HUDEP-2 (cell line): Measurements from ENCODE around the gene NCEH1.
A peak's percentile ranks its signal among the peaks of the same experiment; 100 is the strongest.
"Not testable (repeated sequence)": the region's sequence is repeated elsewhere in the genome, so short reads cannot be mapped to it uniquely, and the experiment has no call there.

Experiments used
- DNase-seq, 76 experiments: peaks; one replicate each; lab custom pipeline; 2025; ENCODE audit not compliant: unreplicated experiment in 76 of 76; lab: John Stamatoyannopoulos, UW

Gene NCEH1

DNA sequence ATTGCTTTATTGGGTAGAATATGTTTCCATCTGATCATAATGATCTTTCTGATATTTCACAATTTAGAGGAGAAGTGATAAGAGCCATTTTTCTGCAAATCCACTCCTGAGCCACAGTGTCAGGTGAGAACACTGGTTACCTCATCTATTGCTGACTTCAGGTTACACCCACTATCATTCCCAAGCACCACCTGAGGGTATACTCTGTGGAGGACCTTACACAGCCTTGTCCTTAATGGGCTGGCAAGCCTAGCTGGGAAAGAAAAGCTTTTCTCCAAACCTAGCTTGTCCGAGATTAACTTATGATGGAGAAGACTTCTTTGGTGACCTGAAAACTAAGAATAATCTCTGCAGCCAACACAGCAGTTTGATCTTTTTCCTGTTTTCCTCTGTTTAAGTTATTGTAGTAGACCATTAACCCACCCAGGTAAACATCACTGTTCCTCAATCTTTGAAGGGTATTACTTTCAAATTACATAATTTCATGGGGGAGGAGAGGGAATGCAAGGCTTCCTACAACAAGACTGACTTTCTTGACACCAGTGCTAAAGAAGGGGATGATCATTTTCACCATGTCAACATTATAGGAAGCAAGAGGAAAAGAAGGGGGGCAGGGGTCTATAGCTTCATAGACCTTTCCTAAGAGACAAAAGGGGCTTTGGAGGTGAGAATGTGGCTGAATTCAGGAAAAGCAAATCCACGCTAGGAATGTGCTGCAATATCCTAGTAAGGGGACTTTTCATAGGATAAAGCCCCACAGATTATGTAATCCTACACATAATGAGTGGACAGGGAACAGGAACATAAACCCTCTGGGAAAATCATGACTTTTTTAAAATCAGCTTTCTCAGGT is 1.7 kb downstream of the NCEH1 start:
- DNase-seq: no peak

DNA sequence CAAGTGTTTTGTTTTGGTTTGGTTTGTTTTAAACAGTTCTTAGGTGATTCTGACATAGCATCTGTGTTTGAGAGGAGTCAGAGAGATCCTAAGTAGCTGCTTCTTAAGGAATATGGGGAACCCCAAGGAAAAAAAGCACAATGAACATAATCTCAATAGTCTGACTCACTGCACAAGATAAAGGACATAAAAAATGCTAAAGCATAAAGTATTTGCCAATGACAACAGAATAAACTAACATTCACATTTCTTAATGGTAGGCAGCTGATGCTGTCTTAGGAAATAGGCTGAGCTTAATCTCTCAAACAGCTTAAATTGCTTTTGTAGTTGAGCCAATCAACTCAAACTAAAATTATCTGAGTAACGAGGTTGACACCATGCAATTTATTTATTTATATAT is 2.9 kb downstream of the NCEH1 start:
- DNase-seq: no peak

- no peak for DNase-seq
Measured at GRCh38 chr3:172707030-172707429, 3.8 kb downstream of the NCEH1 start.

DNA sequence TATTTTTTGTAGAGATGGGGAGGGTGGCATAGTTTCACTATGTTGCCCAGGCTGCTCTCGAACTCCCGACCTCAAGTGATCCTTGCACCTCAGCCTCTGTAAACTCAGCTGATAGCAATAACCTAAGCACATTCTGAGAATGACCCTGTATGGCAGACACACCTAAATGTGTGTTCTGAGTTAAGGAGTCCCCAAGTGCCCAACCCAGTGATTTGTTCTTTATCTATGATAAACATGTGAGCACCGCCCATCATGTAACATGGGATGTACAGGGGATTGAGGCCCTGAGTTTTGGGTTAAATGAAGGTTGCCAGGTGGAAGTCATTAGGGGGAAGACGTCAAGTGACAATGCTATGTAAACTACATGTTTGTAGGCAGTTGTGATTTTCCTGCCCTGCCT is 5.7 kb downstream of the NCEH1 start:
- peak in 74 of 76 experiments; percentile 11 to 96 (median 70) for DNase-seq

DNA sequence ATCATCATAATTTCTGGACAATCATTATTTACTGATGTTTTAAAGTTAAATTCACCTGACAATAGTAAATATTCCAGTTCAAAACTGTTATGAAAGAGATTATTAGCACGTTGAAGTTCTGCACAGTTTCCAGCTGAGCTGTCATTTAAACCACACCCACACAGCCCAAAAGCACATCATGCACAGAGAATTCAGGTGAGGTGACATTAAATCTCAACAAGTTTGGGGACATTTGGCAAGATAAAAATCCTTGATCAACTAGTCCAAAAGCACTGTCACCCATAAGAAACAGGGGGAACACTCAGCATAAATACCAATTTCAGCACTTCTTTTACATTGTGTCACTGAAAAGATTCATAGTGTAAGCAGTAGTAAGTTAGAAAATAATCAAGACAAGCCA is 6.9 kb downstream of the NCEH1 start:
- DNase-seq: peak in 4 of 76 experiments; percentile 11 to 30 (median 24)

DNA sequence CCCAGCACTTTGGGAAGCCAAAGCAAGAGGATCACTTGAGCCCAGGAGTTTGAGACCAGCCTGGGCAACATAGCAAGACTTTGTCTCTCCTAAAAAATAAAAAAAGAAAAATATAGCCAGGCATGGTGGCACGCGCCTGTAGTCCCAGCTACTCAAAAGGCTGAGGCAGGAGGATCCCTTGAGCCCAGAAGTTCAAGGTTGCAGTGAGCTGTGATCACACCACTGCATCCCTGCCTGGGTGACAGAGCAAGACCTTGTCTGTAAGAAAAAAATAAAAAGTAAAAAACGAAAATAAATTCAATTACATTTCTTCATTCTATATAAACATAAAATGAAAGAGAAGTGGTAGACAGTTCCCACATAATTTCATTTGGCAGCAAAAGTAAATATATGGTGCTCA is 8.1 kb downstream of the NCEH1 start:
- DNase-seq: not testable (repeated sequence)

DNA sequence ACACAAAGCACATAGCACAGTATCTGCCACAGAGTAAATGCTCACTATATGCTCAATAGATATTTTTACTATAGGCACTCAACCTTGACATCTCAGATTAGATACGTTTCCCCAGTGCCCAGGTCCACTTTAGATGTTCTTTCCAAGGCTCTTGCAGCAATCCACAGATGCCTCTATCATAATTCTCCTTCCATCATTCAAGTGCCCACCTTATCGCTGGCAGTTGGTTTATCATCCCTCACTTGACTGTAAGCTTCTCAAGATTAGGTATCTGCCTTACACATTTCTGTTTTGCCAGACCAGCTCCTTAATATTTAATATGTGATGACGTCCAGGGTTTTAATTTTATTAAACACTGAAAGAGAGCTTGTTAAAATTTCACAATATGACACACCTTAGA is 8.6 kb downstream of the NCEH1 start:
- peak in 50 of 76 experiments; percentile 4 to 80 (median 35) for DNase-seq

DNA sequence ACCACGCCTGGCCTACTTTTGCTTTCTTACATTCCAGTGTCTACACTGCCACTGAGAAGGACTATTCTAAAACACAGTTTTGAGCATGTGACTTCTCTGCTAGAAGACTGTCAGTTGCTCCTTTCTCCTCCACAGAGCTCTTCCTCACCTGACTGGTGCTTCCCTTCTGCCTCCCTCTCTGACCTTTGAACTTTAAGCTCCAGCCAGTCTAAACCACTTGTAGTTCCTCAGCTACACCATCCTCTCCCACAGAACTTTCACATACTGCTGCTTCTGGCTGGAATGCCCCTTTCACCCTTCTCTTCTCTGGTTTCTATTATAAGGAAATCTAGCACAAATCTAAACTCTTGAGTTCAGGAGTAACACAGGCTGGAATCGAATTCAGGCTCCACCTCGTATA is 9.1 kb downstream of the NCEH1 start:
- DNase-seq: peak in 1 of 76 experiments; percentile 8

- peak in 3 of 76 experiments; percentile 6 to 13 (median 12) for DNase-seq
Measured at GRCh38 chr3:172700936-172701455, 9.9 kb downstream of the NCEH1 start.

GRCh38 chr3:172700256-172700655 is 10.6 kb downstream of the NCEH1 start:
- DNase-seq: no peak

- DNase-seq: no peak
Measured at GRCh38 chr3:172699031-172699430, 11.8 kb downstream of the NCEH1 start.

DNA sequence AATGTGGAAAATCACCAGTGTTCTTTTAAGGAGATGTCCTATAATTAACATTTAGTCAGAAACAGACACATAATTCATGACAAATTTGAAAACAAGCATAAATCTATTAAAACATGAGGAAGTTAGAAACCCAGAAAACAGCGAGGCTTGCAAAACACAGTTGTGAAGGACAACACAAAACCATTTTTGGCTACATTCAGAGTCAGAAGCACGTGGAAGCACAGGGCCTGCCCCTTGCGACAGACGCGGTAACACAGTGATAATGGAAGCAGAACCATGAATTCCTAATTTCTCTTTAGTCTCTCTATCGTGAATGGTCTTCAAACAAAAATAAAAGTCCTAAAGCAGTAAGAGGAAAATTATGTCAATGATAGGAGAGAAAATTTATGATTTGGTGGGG is 12.2 kb downstream of the NCEH1 start:
- DNase-seq: no peak

DNA sequence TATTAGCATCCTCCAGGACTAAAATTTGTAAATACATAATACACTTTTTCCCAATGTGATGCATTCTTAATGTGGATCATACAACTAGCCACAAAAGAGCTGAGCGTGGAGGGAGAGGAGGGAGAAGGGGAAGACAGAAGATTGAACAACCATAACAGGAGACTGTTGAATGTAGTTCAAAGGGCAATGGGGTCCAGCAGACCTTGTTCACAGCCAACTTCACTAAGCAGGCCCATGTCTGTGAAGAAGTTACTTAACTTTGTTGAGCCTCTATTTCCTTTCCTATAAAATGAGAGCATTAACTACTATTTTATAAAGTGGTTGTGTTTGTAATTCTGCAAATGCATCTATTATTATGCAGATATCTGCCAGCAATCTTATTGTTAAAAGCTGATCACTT is 13.3 kb downstream of the NCEH1 start:
- DNase-seq: no peak

- DNase-seq: no peak
Measured at GRCh38 chr3:172696357-172696756, 14.5 kb downstream of the NCEH1 start.

DNA sequence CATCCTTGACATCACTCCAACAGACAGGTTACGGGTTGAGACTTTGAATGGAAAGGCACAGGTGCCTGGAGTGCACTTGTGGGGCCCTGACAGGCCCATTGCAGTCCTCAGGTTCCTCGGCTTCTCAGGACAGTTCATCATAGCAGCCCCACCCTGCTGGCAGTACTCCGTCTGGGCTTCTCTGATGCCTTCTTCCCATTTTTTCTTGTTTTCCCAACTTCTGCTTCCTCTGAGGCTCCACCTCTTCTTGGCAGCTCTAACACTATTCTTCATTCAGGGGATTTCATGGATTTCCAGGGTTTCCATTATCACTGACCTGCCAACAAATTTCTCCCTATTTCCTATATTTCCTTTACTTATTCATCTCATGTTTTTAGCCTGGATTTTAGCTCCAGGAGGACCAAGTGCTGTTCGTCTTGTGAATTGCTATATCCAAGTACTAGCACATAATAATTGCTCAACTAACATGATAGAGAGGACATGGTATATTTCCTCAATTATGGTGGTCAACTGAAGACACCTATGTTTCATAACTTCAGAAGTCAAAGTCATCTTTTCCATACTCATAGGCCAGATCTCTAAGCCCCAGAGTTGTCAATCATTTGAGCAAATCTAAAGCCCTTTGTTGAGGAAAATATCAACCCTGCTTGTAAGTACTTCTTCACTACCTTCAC is 16.2 kb downstream of the NCEH1 start:
- DNase-seq: no peak

- DNase-seq: no peak
Measured at GRCh38 chr3:172692751-172693338, 18.0 kb downstream of the NCEH1 start.

- no peak for DNase-seq
Measured at GRCh38 chr3:172690936-172691335, 19.9 kb downstream of the NCEH1 start.

- no peak for DNase-seq
Measured at GRCh38 chr3:172688588-172688987, 22.3 kb downstream of the NCEH1 start.

GRCh38 chr3:172687501-172687900 is 23.4 kb downstream of the NCEH1 start:
- DNase-seq: no peak

DNA sequence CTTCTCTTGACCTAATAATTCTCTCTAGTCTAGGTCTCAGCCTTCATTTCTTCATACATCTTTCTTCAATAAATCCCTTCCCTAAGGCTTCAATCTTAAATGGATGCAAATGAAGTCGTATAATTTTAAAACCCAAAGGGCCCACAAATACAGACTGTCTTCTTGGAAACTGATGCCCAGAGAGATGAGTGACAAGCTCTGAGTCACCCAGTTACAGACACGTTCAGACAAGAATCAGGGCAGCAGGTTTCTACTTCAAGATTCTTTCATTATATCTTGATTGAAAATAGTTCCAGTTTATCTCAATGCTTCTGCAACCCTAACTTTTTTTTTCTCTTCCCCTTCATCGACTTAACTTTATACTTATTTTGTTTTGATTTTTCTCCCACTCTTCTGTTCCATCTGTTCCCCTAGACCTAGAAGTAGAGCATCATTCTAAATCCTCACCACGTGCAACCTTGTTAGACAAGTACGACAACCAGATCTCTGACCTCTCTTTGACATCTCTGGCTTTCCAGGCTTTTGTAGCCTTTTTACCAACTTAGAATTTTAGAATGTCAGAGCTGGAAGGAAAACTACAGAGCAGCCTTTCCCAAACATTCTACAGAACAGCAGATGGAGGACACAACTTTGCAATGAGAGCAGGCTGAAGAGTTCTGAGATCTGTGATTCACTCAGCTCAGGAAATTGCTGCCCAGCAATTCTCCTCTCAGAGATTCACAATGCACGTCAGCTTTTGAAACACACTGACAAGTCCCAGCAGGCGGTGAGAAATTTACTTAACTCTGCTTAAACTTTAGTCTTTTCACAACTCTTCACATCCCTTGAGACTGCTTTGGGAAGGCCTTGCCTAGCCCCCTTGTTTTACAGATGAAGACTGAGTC is 25.3 kb downstream of the NCEH1 start:
- no peak for DNase-seq
